ENCODE results near the gene TBC1D22A. TPM values are rescaled to one million over a fixed set of nuclear protein-coding genes. Genes with fewer than 3 reads are reported as not detected.

The TBC1D22A gene
- total RNA-seq, 1 experiment from 2014 or later: 32.6 TPM

DNA sequence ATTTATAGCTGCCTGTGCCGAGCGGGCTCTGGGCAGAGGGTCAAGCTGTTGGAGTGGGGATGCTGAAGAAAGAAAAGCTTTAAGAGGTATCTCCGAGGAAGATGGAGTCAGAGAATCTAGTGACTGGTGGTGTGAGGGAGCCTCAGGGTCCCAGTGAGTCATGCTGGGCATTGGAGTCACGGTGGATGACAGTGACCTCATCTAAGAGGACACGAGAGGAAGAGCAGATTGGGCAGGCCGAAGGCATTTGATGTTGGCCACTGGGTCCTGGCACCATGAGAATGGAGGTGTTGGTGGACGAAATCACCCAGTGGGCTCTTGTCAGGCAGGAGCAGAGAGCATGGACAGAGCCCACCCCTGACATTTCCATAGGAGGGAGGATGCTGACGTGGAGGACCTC lies 68.4 kb downstream of the TBC1D22A start:
- intact Hi-C loops (cut with micrococcal nuclease; ENCODE audit: unreplicated experiment): no loop called here
- POLR2A ChIA-PET: no interaction called here
- Mint-ChIP-seq H3K9me3 (ENCODE audit: unreplicated experiment) (peaks cover 12% of the 10 kb centered on the region), H3K4me3 (ENCODE audit: unreplicated experiment) (no peak overlapping the region), H3K36me3 (ENCODE audit: insufficient read depth, unreplicated experiment) (peaks cover 25% of the 10 kb centered on the region), H3K4me1 (ENCODE audit: low read depth, unreplicated experiment) (peaks cover 11% of the 10 kb centered on the region), H3K27me3 (ENCODE audit: insufficient read depth, unreplicated experiment) (no peaks in the 10 kb centered on the region), H3K27ac (ENCODE audit: unreplicated experiment) (no peak overlapping the region)
- H3K4me1 ChIP-seq: no peaks in the 10 kb centered on the region
- H3K9me3 ChIP-seq: peaks cover 12% of the 10 kb centered on the region; the same call in 1 of the 2 replicates
- BruUV-seq (replicated peaks): no TSS peak
- TF ChIP-seq CTCF (IDR thresholded peaks at IDR 0.05; ENCODE audit: insufficient read depth in 1 of 2, low read depth in 1 of 2, low read length in 1 of 2, severe bottlenecking in 1 of 2, unreplicated experiment in 1 of 2): no peak
- H3K27me3 ChIP-seq (replicated peaks; ENCODE audit: control insufficient read depth, insufficient read depth, low read length): no peaks in the 10 kb centered on the region
- H3K36me3 ChIP-seq (ENCODE audit: control insufficient read depth, insufficient read depth, low read length): peaks cover 4% of the 10 kb centered on the region; the same call in 1 of the 2 replicates
- H3K4me3 ChIP-seq (ENCODE audit: low read depth, low read length): no peak overlapping the region
- no peak for DNase-seq
- CTCF ChIA-PET: no interaction called here

GRCh38 chr22:46833228-46833627 lies 70.8 kb downstream of the TBC1D22A start:
- Mint-ChIP-seq H3K9me3 (ENCODE audit: unreplicated experiment) (peaks cover 25% of the 10 kb centered on the region), H3K4me3 (ENCODE audit: unreplicated experiment) (no peak overlapping the region), H3K4me1 (ENCODE audit: low read depth, unreplicated experiment) (peaks cover 11% of the 10 kb centered on the region), H3K36me3 (ENCODE audit: insufficient read depth, unreplicated experiment) (peaks cover 23% of the 10 kb centered on the region), H3K27me3 (ENCODE audit: insufficient read depth, unreplicated experiment) (no peaks in the 10 kb centered on the region), H3K27ac (ENCODE audit: unreplicated experiment) (no peak overlapping the region)
- Histone ChIP-seq H3K36me3 (ENCODE audit: control insufficient read depth, insufficient read depth, low read length) (peaks cover 2% of the 10 kb centered on the region; the same call in 1 of the 2 replicates), H3K9me3 (peaks cover 12% of the 10 kb centered on the region; the same call in 1 of the 2 replicates), H3K4me1 (no peaks in the 10 kb centered on the region), H3K4me3 (ENCODE audit: low read depth, low read length) (no peak overlapping the region), H3K27me3 (replicated peaks; ENCODE audit: control insufficient read depth, insufficient read depth, low read length) (no peaks in the 10 kb centered on the region)
- intact Hi-C loops (cut with micrococcal nuclease; ENCODE audit: unreplicated experiment): no loop called here
- CTCF ChIA-PET: interaction anchor here (0.6 to 1.3 kb wide), 3 partner anchors 12 to 31 kb away, joined by 3 to 9 read pairs (median 4); no protein-coding TSS in a partner anchor
- peak; percentile 15 to 25 for TF ChIP-seq CTCF (IDR thresholded peaks at IDR 0.05; ENCODE audit: insufficient read depth in 1 of 2, low read depth in 1 of 2, low read length in 1 of 2, severe bottlenecking in 1 of 2, unreplicated experiment in 1 of 2)
- POLR2A ChIA-PET: no interaction called here
- BruUV-seq (replicated peaks): no TSS peak
- peak in 1 of 2 experiments; percentile 30 for DNase-seq

- intact Hi-C loops (cut with micrococcal nuclease; ENCODE audit: unreplicated experiment): no loop called here
- H3K36me3 Mint-ChIP-seq (ENCODE audit: insufficient read depth, unreplicated experiment): peaks cover 16% of the 10 kb centered on the region
- no TSS peak for BruUV-seq (replicated peaks)
- no peaks in the 10 kb centered on the region for H3K27me3 ChIP-seq (replicated peaks; ENCODE audit: control insufficient read depth, insufficient read depth, low read length)
- no peaks in the 10 kb centered on the region for H3K27me3 Mint-ChIP-seq (ENCODE audit: insufficient read depth, unreplicated experiment)
- no peak for DNase-seq
- H3K36me3 ChIP-seq (ENCODE audit: control insufficient read depth, insufficient read depth, low read length): peaks cover 2% of the 10 kb centered on the region; the same call in 1 of the 2 replicates
- H3K4me3 ChIP-seq (ENCODE audit: low read depth, low read length): no peak overlapping the region
- no peak overlapping the region for H3K4me3 Mint-ChIP-seq (ENCODE audit: unreplicated experiment)
- ChIA-PET CTCF (interaction anchor here (1.3 kb wide), 1 partner anchor 30 kb away, joined by 4 read pairs; no protein-coding TSS in a partner anchor), POLR2A (no interaction called here)
- no peak for TF ChIP-seq CTCF (IDR thresholded peaks at IDR 0.05; ENCODE audit: insufficient read depth in 1 of 2, low read depth in 1 of 2, low read length in 1 of 2, severe bottlenecking in 1 of 2, unreplicated experiment in 1 of 2)
- peaks cover 12% of the 10 kb centered on the region; the same call in 1 of the 2 replicates for H3K9me3 ChIP-seq
- peaks cover 25% of the 10 kb centered on the region for H3K9me3 Mint-ChIP-seq (ENCODE audit: unreplicated experiment)
- no peaks in the 10 kb centered on the region for H3K4me1 ChIP-seq
- peaks cover 2% of the 10 kb centered on the region for H3K4me1 Mint-ChIP-seq (ENCODE audit: low read depth, unreplicated experiment)
- H3K27ac Mint-ChIP-seq (ENCODE audit: unreplicated experiment): no peak overlapping the region
Measured at GRCh38 chr22:46834021-46834737, 71.7 kb downstream of the TBC1D22A start.
